HG03565 (cell line): Measurements from ENCODE around the gene RASA3.

Source experiments
- ATAC-seq: cut with Tn5 transposase; IDR thresholded peaks from one replicate; pipeline ENCODE4 v1.9.1; 2021; ENCODE audit warnings: mild to moderate bottlenecking, moderate library complexity; ENCODE audit not compliant: unreplicated experiment

The RASA3 gene

GRCh38 chr13:114043421-114044053 is 88.9 kb downstream of the RASA3 start:
- ATAC-seq, result peak; percentile 49

DNA sequence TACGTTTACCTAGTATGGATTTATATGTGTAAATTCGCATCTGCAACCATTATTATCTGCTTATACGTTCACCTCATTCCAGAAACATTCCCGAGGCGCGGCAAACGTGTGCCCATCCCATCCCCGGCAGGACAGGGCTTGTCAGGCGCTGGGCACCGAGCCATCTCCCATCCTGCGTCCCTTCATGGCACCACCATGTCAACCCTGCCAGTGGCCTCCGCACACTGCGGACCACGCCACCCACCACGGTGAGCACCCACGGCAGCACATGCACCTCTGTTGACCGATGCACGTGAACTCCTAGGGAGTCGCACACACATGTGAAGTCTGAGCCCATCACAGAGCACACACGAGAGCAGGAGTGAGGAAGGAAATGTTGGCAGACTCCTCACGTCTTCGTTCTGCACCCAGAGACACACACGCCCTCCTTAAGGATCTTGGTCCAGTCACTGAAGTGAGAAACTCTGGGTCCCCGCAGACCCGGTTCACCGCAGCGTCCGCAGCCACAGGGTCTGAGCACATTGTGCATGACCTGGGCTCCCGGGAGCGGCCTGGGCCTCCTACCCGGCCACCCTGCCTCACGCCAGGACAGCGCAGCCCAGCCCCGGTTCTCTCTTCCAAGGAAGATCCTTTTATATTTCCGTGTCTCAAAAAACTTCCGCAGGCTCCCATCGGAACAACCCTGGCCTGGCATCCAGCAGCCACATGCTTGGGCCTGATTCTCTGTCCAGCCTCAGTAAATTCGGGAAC is 90.2 kb downstream of the RASA3 start:
- ATAC-seq, result no peak

GRCh38 chr13:114041493-114041892 is 90.9 kb downstream of the RASA3 start:
- no peak for ATAC-seq

GRCh38 chr13:114039471-114040141 is 92.8 kb downstream of the RASA3 start:
- no peak for ATAC-seq

DNA sequence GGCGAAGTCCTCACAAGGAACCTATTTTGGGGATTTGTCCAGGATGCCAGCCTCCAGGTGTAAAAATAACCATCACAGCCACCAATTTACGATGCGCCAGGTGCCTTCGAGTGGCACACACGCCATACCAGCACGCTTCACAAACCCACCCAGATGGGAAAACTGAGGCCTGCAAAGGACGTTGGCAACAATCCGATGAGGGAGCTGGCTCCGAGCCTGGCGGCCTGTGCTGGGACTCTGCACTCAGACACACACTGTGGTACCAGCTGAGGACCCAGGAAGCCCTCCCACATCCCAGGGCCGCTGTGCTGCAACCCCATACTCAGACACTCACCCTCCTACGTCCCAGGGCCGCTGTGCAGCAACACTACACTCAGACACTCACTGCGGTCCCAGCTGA is 93.5 kb downstream of the RASA3 start:
- ATAC-seq, result no peak

DNA sequence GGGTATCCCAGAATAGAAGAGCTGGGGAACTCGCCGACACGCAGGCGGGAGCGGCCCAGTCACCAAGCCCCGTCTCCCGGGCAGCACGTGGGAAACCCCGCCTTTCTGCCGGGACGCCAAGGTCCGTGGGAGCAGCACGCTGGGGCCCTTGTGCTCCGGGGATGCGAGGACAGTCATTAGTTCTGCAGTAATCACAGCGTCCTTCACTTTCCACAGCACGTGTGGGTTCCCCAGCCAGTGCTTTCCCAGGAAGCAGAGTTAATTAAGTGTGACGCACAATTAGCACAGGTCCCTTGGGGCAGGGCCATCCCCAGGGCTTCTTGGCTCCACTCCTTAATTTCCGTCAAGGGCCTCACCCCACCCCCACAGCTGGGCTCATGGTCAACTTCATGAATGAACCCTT is 94.2 kb downstream of the RASA3 start:
- no peak for ATAC-seq

- ATAC-seq, result no peak
Observed at GRCh38 chr13:114037674-114038073, 94.7 kb downstream of the RASA3 start.

DNA sequence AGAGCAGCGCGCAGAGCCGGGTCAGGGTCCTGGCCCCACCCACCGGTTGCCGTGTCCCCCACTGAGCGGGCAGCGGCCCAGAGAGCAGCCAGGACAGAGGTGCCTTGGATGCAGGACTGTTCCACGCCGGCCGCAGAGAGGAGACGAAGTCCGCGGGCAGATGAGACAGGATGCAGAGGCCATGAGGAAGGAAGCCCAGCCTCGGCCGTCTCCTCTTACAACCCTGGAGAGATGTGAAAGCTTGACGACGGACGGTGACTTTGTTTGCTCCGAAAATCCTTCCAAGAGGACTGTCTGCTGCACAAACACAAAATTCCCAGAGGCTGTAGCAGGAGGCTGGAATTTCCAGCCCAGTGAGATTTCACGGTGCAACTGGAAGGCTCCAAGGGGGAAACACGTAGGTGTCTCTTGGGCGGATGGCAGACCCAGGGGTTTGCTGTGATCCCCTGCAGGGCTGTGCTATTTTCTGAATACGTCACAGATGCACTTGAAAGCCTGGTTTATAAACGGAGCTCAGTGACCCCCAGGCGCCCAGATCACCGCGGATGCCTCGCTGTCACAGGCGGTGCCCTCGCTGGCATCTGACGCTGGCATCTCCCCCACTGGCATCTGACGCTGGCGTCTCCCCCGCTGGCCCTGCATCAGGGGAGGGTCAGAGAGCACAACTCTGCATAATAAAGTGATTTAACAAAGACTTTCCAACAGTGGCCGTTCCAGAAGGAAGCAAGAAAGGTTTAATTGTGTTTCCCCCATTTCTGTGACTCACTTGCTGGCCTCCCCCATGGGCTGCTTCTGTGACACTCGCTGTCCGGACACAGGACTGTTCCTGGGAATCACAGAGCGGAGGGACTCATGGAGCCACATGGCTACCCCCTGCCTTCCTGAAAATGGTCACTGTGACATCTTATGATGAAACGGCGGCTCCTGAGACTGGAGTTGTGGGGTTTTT is 96.6 kb downstream of the RASA3 start:
- ATAC-seq, result no peak

DNA sequence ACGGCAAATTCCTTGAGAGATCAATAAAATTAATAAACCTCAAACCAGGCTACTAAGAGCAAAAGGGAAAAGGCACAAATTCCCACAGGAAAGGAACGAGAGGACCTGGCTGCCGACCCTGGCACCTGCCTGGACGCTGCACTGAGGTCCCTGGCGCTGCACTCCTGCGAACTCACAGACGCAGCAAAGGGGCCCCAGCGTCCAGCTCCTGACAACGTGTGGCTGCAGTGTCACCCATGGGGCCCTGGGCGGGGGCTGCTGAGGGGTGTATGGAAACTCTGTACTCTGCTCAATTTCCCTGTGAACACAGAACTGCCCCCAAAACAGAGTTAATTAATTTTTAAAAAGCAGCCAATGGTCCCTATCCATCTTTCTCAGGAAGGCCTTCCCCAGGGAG is 97.2 kb downstream of the RASA3 start:
- ATAC-seq, result no peak

DNA sequence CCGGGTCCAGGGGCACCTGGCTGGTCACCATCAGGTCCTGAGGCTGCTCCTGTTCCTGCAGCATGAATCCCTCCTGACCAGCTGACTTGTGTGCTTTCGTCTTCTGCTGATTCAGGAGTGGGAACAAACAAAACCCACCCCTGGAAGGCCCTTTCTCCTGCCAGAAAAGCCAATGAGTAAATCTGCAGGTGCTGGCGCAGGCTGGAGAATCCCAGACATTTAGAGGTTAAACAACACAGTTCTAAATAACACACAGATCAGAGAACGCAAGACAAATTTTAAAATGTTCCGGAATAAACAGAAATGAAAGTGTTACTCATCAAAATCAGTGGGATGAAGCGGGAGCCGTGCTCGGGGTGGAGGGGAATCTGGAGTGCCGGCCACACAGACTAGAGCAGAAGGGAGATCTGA is 97.9 kb downstream of the RASA3 start:
- ATAC-seq, result no peak

DNA sequence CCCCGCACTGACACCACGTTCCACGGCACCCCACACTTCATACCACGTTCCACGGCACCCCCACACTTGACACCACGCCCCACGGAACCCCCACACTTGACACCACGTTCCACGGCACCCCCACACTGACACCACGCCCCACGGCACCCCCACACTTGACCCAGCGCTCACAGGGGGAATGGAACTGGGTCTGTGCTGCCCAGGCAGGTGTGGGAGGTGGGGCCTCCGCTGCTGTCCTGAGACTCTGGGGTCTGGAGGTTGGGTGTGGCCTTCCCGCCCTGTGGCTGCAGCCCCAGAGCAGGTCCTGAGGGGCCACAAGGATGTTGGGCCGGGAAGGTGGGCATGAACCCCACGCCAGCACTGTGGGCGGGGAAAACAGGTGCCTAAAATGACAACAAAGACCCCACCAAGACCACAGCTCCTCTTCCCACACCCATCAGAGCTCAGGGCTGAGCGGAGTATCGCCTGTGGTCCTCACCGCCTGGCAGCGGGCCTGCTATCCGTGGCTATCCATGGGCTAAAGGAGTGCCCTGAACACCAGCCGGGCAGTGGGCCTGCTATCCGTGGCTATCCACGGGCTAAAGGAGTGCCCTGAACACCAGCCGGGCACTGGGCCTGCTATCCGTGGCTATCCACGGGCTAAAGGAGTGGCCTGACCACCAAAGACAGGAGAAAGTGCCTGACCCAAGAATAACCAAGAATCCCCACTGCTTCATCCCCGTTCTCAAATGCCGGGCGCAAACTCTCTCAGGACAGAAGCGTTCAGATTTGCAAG is 98.7 kb downstream of the RASA3 start:
- ATAC-seq, result no peak

DNA sequence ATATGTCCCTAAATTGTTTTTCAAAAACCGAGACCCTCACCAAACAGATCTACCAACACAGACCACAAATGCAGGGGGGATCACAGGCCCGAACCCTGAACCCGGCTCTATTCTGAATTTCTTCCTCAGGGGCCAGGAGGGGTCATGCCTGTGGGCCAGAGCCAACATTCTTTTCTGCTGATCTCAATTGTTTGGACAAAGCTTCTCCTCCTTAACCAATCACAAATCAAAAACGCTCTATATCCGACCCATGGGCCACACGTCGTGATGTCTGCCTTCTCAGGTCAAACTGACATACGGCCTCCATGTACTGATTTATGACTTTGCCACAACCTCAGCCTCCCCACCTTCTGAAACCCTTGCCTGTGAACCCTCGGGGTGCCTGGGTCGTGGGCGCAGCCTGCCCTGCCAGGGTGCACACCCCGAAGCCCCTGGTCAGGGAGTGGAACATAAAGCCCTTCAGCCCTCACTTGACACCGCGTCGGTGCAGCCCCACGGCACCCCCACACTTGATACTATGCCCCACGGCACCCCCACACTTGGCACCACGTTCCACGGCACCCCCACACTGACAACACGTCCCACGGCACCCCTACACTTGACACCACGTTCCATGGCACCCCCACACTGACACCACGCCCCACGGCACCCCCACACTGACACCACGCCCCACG is 100.2 kb downstream of the RASA3 start:
- ATAC-seq, result no peak

- ATAC-seq, result no peak
Observed at GRCh38 chr13:114031631-114032030, 100.8 kb downstream of the RASA3 start.

GRCh38 chr13:114030666-114031610 is 101.5 kb downstream of the RASA3 start:
- no peak for ATAC-seq

GRCh38 chr13:114029866-114030625 is 102.4 kb downstream of the RASA3 start:
- ATAC-seq, result no peak

GRCh38 chr13:114027826-114028225 is 104.6 kb downstream of the RASA3 start:
- no peak for ATAC-seq

- no peak for ATAC-seq
Observed at GRCh38 chr13:114027046-114027715, 105.2 kb downstream of the RASA3 start.
